Fibroblast of the conjunctiva (primary cell): ENCODE results near the gene VWF.

Experiments used
- DNase-seq: peaks from one replicate; pipeline ENCODE4 v3.0.0-alpha.2; 2010; ENCODE audit warnings: low read depth

VWF gene

GRCh38 chr12:6076776-6077691 lies 47.4 kb downstream of the VWF start:
- no peak for DNase-seq

GRCh38 chr12:6076346-6076745 lies 48.1 kb downstream of the VWF start:
- DNase-seq, result no peak

- no peak for DNase-seq
These were observed 49.4 kb downstream of the VWF start for GRCh38 chr12:6074979-6075585.

- DNase-seq, result no peak
These were observed 50.0 kb downstream of the VWF start for GRCh38 chr12:6074427-6074826.

- DNase-seq, result no peak
These were observed 51.0 kb downstream of the VWF start for GRCh38 chr12:6073426-6073825.

GRCh38 chr12:6072302-6072752 lies 52.1 kb downstream of the VWF start:
- no peak for DNase-seq

GRCh38 chr12:6071589-6071988 lies 52.9 kb downstream of the VWF start:
- DNase-seq, result no peak

- DNase-seq, result no peak
These were observed 53.8 kb downstream of the VWF start for GRCh38 chr12:6070472-6071257.

GRCh38 chr12:6069437-6070093 lies 54.9 kb downstream of the VWF start:
- DNase-seq, result peak; percentile 78

GRCh38 chr12:6068227-6068626 lies 56.2 kb downstream of the VWF start:
- DNase-seq, result no peak

GRCh38 chr12:6067152-6067916 lies 57.1 kb downstream of the VWF start:
- no peak for DNase-seq

GRCh38 chr12:6066651-6067050 lies 57.8 kb downstream of the VWF start:
- DNase-seq, result no peak

- DNase-seq, result no peak
These were observed 58.6 kb downstream of the VWF start for GRCh38 chr12:6065863-6066199.

- DNase-seq, result no peak
These were observed 59.2 kb downstream of the VWF start for GRCh38 chr12:6065131-6065862.

GRCh38 chr12:6062757-6063735 lies 61.4 kb downstream of the VWF start:
- no peak for DNase-seq

GRCh38 chr12:6062395-6062756 lies 62.1 kb downstream of the VWF start:
- DNase-seq, result no peak

GRCh38 chr12:6061660-6062059 lies 62.8 kb downstream of the VWF start:
- peak; percentile 51 for DNase-seq

GRCh38 chr12:6059860-6060565 lies 64.5 kb downstream of the VWF start:
- no peak for DNase-seq

- no peak for DNase-seq
These were observed 65.2 kb downstream of the VWF start for GRCh38 chr12:6059221-6059620.
